Stimulated activated CD8-positive, alpha-beta memory T cell treated with anti-CD3 and anti-CD28 coated beads, Interleukin-15, amount 100 ng/mL, for 48 hours (primary cell): ENCODE measurements around the gene CDH1.
"Not testable (repeated sequence)": the region's sequence is repeated elsewhere in the genome, so short reads cannot be mapped to it uniquely, and the experiment has no call there.

Experiments used
- DNase-seq, 2 donors: peaks; one replicate each; pipeline ENCODE4 v3.0.0-alpha.2; 2020; ENCODE audit warnings: low read depth in 2 of 2

CDH1 gene

DNA sequence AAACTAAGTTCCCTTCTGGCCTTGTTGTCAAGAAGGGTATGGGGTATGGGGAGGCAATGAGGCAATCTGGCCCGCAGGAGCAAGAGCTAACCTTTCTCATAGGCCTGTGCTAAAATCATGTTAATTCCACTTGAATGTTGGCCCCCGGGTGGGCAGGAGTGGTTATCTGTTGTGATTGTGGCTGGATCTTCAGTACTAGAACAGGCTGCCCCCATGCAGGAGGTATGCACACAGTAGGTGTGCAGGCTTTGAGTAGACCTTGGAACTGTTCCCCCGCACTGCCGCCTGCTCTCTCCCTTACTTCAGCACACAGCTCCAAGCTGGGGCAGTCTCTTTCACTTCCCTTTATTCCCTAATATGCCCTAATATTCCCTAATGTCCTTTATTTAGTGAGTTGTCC lies 53.9 kb downstream of the CDH1 start:
- DNase-seq = no peak

DNA sequence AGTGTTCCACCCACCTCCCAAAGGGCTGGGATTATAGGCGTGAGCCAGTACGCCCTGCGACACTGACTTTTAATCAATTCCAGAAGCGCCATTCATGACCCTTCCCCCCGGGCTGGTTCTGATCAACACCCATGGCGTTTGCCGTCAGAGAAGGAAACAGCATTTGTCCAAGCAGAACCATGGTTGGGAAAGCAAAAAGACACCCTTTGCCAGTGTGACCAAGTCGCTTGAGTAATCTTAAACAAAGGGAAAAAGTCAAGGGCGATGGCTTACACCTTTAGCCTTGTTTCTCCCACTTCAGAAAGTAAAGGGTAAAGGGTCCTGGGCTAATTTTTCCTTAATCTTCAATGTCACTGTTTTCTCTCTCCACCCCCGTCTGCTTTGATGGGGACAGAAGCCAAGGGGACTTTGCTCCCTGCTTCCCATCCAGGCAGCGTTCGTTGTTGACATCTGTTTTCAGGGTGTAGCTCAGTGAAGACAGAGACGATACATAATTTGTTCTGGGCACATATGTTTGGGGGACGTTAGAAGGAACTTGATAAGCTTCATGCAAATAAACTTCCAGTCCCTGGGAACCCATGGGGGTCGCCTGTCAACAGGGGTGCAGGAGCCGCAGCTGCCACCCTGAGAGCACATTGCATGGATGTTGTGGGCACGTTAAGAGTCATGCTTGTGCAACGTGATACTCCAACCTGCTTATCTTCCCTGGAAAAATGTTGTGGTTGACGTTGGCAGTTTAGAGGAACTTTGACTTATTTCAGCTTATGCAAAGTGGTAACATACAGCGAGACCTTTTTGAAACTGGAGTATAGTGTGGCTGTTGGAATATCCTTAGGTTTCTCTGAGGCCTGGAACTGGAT lies 55.6 kb downstream of the CDH1 start:
- no peak for DNase-seq

DNA sequence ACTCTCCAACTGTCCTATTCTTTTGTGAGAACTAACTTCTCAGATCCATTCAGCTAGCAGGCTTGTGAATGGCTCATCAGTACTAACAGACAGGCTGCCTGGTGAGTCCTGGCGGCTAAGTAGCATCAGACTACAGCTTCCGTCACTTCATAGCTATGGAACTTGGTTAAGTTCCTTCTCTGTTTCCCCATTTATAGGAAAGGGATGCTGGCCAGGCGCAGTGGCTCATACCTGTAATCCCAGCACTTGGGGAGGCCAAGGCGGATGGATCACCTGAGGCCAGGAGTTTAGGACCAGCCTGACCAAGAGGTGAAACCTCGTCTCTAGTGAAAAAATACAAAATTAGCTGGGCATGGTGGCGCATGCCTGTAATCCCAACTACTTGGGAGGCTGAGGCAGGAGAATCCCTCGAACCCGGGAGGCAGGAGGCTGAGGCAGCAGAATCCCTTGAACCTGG lies 56.3 kb downstream of the CDH1 start:
- DNase-seq = no peak

DNA sequence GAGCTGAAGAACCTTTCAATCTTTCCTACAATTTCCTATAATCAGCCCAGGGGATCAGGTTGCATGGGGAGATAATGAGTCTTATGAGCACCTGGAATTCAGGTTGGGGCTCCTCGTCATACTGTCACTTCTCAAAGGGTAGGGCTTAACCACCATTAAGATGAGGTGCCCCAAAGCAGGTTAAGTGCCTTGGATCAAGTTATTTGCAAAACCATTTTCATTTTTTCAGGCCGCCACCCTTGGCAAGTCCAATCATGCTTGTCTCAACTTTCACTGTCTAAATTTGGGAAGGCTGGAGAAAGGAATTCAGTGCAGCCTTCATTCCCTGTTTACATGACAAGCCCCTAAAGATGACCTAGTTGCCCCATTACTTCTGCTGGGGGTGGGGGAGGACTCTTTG lies 61.3 kb downstream of the CDH1 start:
- no peak for DNase-seq

DNA sequence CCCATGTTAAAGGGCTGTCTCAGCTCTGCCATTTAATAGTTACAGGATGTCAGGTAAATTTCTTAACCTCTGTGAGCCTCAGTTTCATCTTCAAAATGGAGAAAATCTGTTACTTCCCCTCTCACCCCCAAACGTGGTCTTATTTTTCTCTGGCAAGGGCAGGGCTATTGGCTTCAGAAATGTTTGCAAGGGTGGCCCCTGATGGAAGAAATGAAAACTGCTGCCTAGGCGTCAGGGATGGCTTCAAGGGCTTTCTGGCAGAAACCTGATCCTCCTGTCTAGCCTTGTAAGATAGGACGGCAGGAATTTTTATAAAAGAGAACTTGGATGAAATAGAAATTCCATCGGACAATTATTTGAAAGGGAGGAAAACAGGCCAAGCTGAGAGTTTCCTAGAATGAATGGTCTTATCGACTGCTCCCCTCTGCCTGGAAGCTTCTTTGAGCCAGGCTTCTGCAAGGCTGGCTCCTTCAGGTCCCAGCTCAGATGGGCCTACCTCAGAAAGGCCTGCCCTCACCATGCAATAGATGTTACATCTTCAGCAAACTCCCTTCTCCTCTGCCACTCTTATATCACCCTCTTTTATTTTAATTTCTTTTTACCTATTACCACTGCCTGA lies 63.3 kb downstream of the CDH1 start:
- DNase-seq = peak in 1 of 2 donors; percentile 19

DNA sequence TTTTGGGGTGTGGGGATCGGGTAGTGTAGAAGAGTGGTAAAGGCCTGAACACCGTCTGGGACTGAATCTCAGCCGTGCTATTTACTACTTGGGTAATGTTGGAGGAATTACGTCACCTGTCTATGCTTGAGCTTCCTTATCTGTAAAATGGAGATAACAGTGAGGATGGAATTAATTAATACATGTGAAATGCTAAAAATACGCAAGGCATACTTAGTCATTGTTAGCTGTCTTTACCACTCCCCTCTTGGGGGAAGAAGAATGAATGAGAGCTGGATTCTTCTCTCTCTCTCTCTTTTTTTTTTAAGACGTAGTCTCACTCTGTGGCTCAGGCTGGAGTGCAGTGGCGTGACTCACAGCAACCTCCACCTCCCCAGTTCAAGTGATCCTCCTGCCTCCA lies 65.1 kb downstream of the CDH1 start:
- DNase-seq = no peak

DNA sequence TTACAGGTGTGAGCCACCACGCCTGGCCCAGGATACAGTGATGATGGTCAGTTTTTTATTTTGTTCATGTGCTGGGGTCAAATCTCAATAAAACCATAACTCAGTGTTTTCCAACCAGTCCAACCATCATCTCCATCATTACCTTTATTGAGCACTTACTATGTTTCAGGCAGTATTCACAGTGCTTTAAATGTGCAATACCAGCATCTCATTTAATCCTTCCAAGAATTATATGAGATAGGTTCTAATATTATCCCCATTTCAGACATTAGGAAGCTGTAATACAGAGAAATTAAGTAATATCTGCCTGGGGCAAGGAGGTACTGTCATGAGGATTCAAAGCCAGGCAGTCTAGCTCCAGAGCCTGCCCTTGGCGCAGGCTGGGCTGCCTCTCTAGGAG lies 69.3 kb downstream of the CDH1 start:
- no peak for DNase-seq

DNA sequence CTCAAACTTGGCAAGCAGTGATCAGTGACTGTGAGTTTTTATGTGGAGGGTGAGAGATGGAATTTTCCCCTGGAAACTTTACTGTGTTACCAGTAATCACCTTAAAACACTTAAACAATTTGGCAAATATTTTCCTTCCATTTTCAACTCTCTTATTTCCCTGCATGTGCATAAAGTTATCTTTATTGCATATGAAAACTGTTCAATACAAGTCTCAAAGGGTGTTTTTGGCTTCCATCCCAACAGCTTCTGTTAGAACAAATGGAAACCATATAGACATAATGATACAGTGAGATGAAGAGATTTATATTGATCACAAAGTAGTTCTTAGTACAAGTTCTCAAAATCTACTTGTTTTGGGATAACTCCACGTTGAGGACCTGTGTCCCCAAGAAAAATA lies 69.9 kb downstream of the CDH1 start:
- DNase-seq = no peak

DNA sequence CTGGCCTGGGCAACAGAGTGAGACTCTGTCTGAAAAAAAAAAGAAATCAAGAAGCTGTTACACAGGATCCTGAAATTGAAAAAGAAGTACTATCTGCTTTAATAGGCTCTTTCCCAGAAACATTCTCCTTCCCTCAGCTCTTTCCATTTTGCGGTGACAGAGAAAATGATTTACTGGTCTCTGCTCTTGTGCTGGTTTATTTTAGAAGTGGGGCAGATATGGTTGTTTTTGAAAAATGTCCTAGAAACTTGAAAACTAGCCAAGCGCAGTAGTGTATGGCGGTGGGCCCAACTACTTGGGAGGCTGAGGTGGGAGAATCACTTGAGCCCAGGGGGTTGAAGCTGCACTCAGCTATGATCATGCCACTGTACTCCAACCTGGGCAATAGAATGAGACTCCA lies 77.4 kb downstream of the CDH1 start:
- no peak for DNase-seq

DNA sequence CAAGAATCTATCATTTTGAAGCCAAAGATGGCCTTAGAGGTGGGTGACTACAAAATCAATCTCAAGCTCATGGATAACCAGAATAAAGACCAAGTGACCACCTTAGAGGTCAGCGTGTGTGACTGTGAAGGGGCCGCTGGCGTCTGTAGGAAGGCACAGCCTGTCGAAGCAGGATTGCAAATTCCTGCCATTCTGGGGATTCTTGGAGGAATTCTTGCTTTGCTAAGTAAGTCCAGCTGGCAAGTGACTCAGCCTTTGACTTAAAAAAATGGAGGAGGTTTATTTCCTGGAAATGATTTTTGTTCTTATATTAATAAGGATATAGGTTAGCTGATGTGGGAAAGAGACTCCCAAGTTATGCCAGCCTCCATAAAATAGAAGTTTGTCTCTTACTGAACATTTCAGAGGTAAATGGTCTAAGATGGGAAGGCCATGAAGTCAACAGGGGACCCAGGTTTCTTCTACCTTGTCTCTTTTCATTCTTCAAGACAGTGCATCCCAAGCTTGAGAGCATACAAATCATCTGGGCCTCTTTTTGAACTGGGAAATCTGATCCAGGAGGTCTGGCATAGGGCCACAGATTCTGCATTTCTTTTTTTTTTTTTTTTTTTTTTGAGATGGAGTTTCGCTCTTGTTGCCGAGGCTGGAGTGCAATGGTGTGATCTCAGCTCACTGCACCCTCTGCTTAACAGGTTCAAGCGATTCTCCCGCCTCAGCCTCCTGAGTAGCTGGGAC lies 86.5 kb downstream of the CDH1 start:
- no peak for DNase-seq

DNA sequence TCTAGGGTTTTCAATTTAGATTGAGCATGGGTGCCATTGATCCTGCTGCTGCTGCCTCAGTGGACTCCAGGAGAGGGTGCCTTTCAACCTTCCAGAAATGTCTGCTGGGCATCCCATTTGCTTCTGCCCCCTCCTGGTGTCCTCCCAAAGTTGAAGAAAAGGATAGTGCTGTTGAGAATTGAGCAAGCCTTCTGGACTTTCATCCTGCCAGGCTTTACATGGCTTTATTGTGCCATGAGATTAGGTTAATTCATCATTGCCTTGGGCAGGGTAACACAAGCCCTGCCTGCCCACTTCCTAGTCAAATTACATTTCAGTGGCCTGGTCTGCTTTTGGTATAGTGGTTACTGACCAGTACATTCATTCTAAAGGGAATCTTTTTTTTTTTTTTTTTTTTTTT lies 88.3 kb downstream of the CDH1 start:
- DNase-seq = no peak

DNA sequence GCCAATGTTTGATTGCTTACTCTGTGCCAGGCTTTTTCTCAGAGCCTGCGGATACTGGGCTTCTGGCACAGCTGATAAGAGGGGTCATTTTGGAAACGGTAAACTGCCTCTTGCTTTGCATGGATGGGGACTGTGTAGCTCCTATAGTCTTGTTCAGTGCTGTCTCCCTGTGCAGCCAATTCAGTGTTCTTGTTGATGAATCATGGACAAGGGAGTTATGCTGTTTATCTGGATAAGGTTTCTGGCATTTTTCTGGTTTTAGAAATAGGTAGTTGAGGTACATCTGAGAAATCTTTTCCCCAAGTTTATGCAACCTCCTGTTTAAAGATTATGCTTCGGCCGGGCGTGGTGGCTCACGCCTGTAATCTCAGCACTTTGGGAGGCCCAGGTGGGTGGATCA lies 89.6 kb downstream of the CDH1 start:
- no peak for DNase-seq

DNA sequence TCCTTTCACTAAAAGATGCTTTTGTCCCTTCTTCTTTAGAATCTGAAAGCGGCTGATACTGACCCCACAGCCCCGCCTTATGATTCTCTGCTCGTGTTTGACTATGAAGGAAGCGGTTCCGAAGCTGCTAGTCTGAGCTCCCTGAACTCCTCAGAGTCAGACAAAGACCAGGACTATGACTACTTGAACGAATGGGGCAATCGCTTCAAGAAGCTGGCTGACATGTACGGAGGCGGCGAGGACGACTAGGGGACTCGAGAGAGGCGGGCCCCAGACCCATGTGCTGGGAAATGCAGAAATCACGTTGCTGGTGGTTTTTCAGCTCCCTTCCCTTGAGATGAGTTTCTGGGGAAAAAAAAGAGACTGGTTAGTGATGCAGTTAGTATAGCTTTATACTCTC lies 96.2 kb downstream of the CDH1 start:
- DNase-seq = no peak

DNA sequence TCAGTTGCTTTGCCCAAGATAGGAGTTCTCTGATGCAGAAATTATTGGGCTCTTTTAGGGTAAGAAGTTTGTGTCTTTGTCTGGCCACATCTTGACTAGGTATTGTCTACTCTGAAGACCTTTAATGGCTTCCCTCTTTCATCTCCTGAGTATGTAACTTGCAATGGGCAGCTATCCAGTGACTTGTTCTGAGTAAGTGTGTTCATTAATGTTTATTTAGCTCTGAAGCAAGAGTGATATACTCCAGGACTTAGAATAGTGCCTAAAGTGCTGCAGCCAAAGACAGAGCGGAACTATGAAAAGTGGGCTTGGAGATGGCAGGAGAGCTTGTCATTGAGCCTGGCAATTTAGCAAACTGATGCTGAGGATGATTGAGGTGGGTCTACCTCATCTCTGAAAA lies 97.5 kb downstream of the CDH1 start:
- DNase-seq = no peak

DNA sequence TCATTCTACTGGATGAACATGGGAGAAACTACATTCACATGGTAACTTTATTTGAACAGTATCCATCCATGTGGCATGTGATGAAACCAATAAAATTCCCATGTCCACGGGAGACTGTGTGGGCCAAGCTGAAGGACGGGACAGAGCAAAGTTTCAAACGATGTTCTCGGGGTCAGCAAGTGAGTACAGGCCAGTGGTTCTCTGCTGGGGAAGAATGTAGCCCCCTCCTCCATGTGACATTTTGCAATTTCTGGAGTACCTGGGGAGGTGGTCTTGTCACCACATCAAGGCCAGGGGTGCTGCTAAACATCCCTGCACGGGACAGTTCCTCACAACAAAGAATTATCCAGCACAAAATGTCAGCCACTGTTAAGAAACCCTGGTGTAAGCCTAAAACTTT lies 98.9 kb downstream of the CDH1 start:
- no peak for DNase-seq

DNA sequence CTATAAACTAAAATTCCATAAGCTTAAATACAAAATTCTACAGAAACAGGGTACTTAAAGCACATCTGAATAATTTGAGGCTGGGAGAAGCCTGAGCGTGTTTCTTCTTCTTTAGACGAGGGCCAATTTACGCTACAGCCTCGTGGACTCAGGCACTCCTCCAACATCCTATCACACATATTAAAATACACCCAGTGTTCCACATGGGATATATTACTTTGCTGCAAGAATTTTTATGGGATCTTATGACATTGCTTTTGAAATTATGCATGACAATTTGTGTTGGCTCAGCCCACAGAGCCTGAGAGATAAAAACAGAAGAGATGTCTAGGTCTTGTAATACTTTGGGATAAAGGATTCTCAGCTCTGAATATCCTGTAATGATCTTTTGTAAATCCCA lies 102.7 kb downstream of the CDH1 start:
- DNase-seq = no peak

DNA sequence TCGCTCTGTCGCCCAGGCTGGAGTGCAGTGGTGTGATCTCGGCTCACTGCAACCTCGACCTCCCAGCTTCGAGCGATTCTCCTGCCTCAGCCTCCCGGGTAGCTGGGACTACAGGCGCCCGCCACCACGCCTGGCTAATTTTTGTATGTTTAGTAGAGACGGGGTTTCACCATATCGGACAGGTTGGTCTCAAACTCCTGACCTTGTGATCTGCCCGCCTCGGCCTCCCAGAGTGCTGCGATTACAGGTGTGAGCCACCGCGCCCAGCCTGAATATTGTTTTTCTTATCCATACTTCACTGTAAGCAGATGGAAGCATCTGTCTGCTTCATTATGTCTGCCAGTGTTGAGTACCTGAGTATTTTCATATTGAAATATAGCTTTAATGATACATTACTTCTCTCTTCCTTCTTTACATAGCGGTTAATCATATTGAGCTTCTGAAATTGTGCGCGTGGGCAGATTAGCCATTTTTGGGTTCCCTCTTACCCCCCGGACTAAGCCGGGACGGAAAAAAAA lies 105.9 kb downstream of the CDH1 start:
- DNase-seq = not testable (repeated sequence)

DNA sequence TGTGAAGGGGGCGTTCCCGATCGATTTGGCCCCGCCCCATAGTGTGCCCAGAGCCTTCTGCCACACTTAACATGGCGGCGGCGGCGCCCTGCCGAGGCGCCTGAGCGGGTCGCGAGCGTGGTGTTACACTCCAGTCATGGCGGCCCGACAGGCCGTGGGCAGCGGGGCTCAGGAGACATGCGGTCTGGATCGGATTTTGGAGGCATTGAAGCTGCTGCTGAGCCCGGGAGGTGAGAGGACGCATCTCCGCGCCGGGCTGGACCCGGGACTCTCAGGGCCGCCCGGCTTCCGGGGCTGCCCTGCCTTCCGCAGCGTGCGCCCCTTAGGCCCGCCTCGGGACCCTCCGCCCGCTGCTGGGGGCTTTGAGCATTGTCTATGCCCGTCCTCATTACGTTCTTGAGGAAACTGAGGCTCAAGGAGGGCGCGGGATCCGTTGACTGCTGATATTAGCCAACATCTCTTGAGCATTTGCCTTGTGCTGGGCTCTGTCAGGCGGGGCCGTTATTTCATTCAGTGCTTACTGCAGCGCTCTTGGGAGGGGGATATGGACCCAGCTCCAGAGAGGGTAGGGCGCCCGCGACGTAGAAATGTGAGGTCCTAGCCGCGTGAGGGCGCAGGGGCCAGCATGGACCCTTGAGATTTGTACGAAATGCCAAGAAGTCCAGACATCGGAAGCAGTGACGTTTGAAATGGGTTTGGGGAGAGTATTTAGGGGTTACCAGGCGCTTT lies 106.6 kb downstream of the CDH1 start, which contains the start of gene TANGO6:
Gene TANGO6, plus strand, starts transcription at position 50 of the 729 bp plus-strand sequence. Its CDS starts 87 bp downstream, at position 137.
- peak; percentile 84 to 89 for DNase-seq

DNA sequence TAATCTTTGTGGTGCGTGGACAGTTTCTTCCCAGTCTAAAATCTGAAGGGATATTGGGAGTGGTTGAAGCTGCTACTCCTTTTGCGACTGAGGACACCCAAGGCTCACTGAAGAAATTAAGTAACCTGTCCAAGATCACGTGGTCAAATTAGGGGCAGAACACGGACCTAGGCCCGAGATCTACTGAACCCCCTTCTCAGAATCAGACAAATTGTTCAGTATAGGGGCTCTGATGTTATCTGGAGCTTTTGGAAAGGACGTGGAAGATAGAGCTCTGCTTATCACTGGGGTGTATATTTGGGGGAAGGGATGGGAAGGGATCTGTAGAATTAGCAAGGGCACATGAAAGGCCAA lies 107.1 kb downstream of the CDH1 start:
- no peak for DNase-seq

DNA sequence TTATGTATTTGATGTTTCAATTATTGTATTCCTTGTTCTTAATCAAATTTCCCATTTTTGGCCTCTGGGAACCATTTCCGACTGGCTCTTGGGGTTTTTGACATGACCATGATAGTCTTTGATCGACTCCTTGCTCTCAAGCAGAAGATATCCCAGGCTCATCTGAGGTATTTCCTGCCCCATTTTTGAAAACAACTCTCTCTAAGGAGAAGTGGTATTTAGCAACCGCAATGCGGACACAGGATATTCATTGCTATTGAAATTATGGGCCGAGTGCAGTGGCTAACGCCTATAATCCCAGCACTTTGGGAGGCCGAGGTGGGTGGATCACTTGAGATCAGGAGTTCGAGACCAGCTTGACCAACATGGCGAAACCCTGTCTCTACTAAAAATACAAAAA lies 111.7 kb downstream of the CDH1 start:
- DNase-seq = no peak

DNA sequence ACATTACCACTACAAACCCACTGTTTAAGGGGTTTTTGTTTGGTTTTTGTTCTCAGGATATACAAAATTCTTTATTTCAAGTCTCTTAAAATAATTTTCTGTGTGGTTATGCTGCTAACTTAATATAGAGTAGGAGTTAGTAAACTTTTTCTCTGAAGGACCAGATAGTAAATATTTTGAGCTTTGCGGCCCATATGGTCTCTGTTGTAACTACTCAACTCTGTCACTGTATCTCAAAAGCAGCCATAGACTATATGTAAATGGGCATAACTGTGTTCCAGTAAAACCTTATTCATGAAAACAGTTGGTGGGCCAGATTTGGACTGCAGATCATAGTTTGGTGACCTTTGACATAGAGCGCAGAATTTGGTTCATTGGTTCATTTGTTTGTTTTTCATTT lies 113.4 kb downstream of the CDH1 start:
- DNase-seq = no peak

DNA sequence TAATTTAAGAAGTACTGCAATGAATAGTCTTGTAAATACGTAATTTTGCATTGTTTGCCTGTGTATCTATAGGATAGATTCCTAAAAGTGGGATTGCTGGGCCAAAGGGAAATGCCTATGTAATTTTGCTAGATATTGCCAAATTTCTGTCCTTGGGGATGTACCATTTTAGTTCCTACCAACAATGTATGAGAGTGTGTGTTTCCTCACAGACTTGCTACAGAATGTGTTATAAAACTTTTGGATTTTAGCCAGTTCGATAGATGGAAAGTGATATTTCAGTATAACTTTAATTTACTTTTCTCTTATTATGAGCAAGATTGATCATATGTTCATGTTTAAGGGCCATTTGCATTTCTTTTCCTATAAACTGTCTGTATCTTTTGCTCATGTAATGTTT lies 114.5 kb downstream of the CDH1 start:
- DNase-seq = no peak
